B cell (primary cell): Measurements from ENCODE around the gene KCNJ16. TPM values are rescaled to one million over a fixed set of nuclear protein-coding genes. Genes with fewer than 3 reads are reported as not detected.

Experiments
- ATAC-seq: fragments of 200-7000 bp; cut with Tn5 transposase; one replicate; pipeline ENCODE4 v1.10.0; 2021; ENCODE audit warnings: low read depth, mild to moderate bottlenecking, moderate number of reproducible peaks, moderate library complexity
- CTCF ChIA-PET: fragments of 350-600 bp; sonication (Branson Sonifier 250); formaldehyde crosslinking; loops from one replicate; lab custom pipeline; 2021; ENCODE audit warnings: antibody characterized with exemption, inconsistent platforms; lab: Charles Lee
- POLR2A ChIA-PET: fragments of 350-600 bp; sonication (Branson Sonifier 250); formaldehyde crosslinking; loops from one replicate; lab custom pipeline; 2021; ENCODE audit warnings: antibody characterized with exemption; lab: Charles Lee
- DNase-seq: peaks from one replicate; pipeline ENCODE4 v3.0.0; 2013
- H2AFZ ChIP-seq: 2 replicates; pipeline ENCODE4 v1.6.1; 2012; ENCODE audit warnings: mild to moderate bottlenecking, low read depth, low read length; ENCODE audit not compliant: insufficient read depth, poor library complexity, severe bottlenecking
- H3K27ac ChIP-seq, 2 donors: 1 replicate in 1 of 2; 2 replicates in 1 of 2; pipeline ENCODE4 v1.5.1; 2012 to 2013; ENCODE audit warnings: low read length in 2 of 2, mild to moderate bottlenecking in 2 of 2, moderate library complexity in 1 of 2
- H3K27me3 ChIP-seq, 4 experiments: fragments of 200-600 bp in 1 of 4; sonication (generic) in 1 of 4; replicated peaks in 1 of 4; 1 replicate in 2 of 4; 2 replicates in 2 of 4; pipeline versions ENCODE4 v1.6.1 to v1.7.0; 2013 to 2016; ENCODE audit warnings: low read length in 3 of 4, mild to moderate bottlenecking in 2 of 4, mixed read lengths in 1 of 4, moderate library complexity in 1 of 4; ENCODE audit not compliant: insufficient read depth in 4 of 4, control insufficient read depth in 3 of 4; ENCODE audit errors: control extremely low read depth in 1 of 4
- H3K36me3 ChIP-seq, 2 experiments: replicated peaks in 1 of 2; 1 replicate in 1 of 2; 2 replicates in 1 of 2; pipeline versions ENCODE4 v1.6.1 to v1.7.1; 2013; ENCODE audit warnings: low read length in 1 of 2; ENCODE audit not compliant: insufficient read depth in 2 of 2, control insufficient read depth in 1 of 2; ENCODE audit errors: control extremely low read depth in 1 of 2, extremely low read depth in 1 of 2
- H3K4me1 ChIP-seq, 2 donors: fragments of 200-600 bp in 1 of 2; sonication (generic) in 1 of 2; 1 replicate in 1 of 2; 2 replicates in 1 of 2; pipeline versions ENCODE4 v1.5.1 to v1.6.1; 2013 to 2017; ENCODE audit warnings: low read length in 2 of 2; ENCODE audit not compliant: control insufficient read depth in 2 of 2, insufficient read depth in 2 of 2
- H3K4me2 ChIP-seq: replicated peaks from 2 replicates; pipeline ENCODE3; 2012; ENCODE audit warnings: mild to moderate bottlenecking, low read depth, low read length; ENCODE audit not compliant: poor library complexity, severe bottlenecking
- H3K4me3 ChIP-seq, 5 experiments: fragments of 200-600 bp in 1 of 5; sonication (generic) in 1 of 5; 1 replicate in 3 of 5; 2 replicates in 2 of 5; pipeline versions ENCODE4 v1.5.1 to v1.7.0; 2011 to 2016; ENCODE audit warnings: low read length in 4 of 5, mild to moderate bottlenecking in 4 of 5, low read depth in 2 of 5, control low read depth in 1 of 5, moderate library complexity in 1 of 5; ENCODE audit not compliant: insufficient read depth in 1 of 5; ENCODE audit errors: control extremely low read depth in 1 of 5, extremely low read depth in 1 of 5
- H3K79me2 ChIP-seq: fragments of 200-600 bp; sonication (generic); one replicate; pipeline ENCODE4 v1.6.0; 2016; ENCODE audit warnings: low read length; ENCODE audit not compliant: control insufficient read depth, insufficient read depth
- H3K9ac ChIP-seq: fragments of 200-600 bp; sonication (generic); 2 replicates; pipeline ENCODE4 v1.6.1; 2017; ENCODE audit warnings: mild to moderate bottlenecking, low read length, moderate library complexity
- H3K9me3 ChIP-seq, 3 donors: one replicate each; pipeline versions ENCODE4 v1.6.1 to v1.7.1; 2013; ENCODE audit warnings: low read length in 2 of 3; ENCODE audit not compliant: control insufficient read depth in 2 of 3, insufficient read depth in 1 of 3; ENCODE audit errors: control extremely low read depth in 1 of 3
- H4K20me1 ChIP-seq: 2 replicates; pipeline ENCODE4 v1.6.0; 2012; ENCODE audit warnings: mild to moderate bottlenecking, low read length; ENCODE audit not compliant: insufficient read depth, control insufficient read depth, poor library complexity, severe bottlenecking
- H3K27ac Mint-ChIP-seq: one replicate; pipeline ENCODE4 v1.8.0; 2021; ENCODE audit warnings: mixed read lengths
- H3K27me3 Mint-ChIP-seq: one replicate; pipeline ENCODE4 v1.8.0; 2021; ENCODE audit warnings: mixed read lengths
- H3K4me1 Mint-ChIP-seq: one replicate; pipeline ENCODE4 v1.8.0; 2021; ENCODE audit warnings: mixed read lengths
- H3K4me3 Mint-ChIP-seq: one replicate; pipeline ENCODE4 v1.8.0; 2021; ENCODE audit warnings: mixed read lengths
- H3K9me3 Mint-ChIP-seq: one replicate; pipeline ENCODE4 v1.8.0; 2022; ENCODE audit warnings: mixed read lengths; ENCODE audit not compliant: insufficient read depth
- EZH2 ChIP-seq: IDR thresholded peaks from 2 replicates; pipeline ENCODE4 v1.6.1; 2012; ENCODE audit warnings: borderline replicate concordance, low read depth, mild to moderate bottlenecking, moderate library complexity, low read length; ENCODE audit not compliant: insufficient read depth, poor library complexity, severe bottlenecking
- WGBS: methylation state at CpG from one replicate; pipeline ENCODE4 v1.1.5; 2013; ENCODE audit warnings: missing lambda C conversion rate; ENCODE audit not compliant: insufficient coverage; 5-methylcytosine and 5-hydroxymethylcytosine counted together
- intact Hi-C: fragments of 100-400 bp; cut with micrococcal nuclease; formaldehyde crosslinking; loops from one replicate; pipeline ENCODE4 v1.10.0; 2022
- polyA plus RNA-seq: library from polyadenylated mRNA; depleted of rRNA; stranded (reverse); fragments of >200 nt; gene quantifications from 2 replicates; pipeline ENCODE4 v1.2.3, GENCODE V29; 2012
- total RNA-seq, 2 donors: library from RNA; stranded (reverse); fragments of 120-200 nt in 1 of 2; gene quantifications; 1 replicate in 1 of 2; 2 replicates in 1 of 2; pipeline versions ENCODE4 v1.2.3 to v1.2.4, GENCODE V29; 2013 to 2022
- TF ChIP-seq, protein P1 (sequence below): fragments of 200-600 bp; IDR thresholded peaks from one replicate; pipeline ENCODE4 v1.8.0; 2022; ENCODE audit warnings: antibody characterized with exemption, mild to moderate bottlenecking

KCNJ16 gene
- total and polyA plus RNA-seq, 2 donors (not counting 1 experiment from before 2014, with no cell fraction given) = not detected

DNA sequence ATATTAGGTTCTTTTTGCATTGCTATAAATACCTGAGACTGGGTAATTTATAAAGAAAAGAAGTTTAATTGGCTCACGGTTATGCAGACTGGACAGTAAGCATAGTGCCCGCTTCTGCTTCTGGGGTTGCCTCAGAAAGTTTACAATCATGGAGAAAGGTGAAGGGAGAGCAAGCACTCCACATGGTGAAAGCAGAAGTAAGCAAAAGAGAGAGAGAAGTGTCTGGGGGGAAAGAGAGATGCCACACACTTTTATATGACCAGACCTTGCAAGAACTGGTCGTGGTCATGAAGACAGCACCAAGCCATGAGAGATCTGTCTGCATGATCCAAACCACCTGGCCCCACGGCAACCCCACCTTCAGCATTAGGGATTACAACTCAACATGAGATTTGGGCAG, 45.4 kb downstream of the KCNJ16 start:
- H3K79me2 ChIP-seq = no peaks in the 10 kb centered on the region
- H3K36me3 ChIP-seq = no peaks in the 10 kb centered on the region
- no peak overlapping the region for H3K9ac ChIP-seq
- DNase-seq (no peak), ATAC-seq (no peak)
- no peaks in the 10 kb centered on the region for H4K20me1 ChIP-seq
- H3K27me3 ChIP-seq = no peaks in the 10 kb centered on the region
- POLR2A ChIA-PET = no interaction called here
- peaks cover 0 to 7% (median 0%) of the 10 kb centered on the region in 3 donors for H3K9me3 ChIP-seq
- Mint-ChIP-seq H3K4me1 (peaks cover 2% of the 10 kb centered on the region), H3K27me3 (no peaks in the 10 kb centered on the region), H3K9me3 (peaks cover 2% of the 10 kb centered on the region), H3K4me3 (no peak overlapping the region), H3K27ac (no peak overlapping the region)
- CTCF ChIA-PET = no interaction called here
- no peak overlapping the region for H3K4me3 ChIP-seq
- no peak overlapping the region for H2AFZ ChIP-seq
- no peaks in the 10 kb centered on the region for H3K4me1 ChIP-seq
- intact Hi-C loops = no loop called here
- no peak for TF ChIP-seq EZH2
- TF ChIP-seq, protein P1, sequence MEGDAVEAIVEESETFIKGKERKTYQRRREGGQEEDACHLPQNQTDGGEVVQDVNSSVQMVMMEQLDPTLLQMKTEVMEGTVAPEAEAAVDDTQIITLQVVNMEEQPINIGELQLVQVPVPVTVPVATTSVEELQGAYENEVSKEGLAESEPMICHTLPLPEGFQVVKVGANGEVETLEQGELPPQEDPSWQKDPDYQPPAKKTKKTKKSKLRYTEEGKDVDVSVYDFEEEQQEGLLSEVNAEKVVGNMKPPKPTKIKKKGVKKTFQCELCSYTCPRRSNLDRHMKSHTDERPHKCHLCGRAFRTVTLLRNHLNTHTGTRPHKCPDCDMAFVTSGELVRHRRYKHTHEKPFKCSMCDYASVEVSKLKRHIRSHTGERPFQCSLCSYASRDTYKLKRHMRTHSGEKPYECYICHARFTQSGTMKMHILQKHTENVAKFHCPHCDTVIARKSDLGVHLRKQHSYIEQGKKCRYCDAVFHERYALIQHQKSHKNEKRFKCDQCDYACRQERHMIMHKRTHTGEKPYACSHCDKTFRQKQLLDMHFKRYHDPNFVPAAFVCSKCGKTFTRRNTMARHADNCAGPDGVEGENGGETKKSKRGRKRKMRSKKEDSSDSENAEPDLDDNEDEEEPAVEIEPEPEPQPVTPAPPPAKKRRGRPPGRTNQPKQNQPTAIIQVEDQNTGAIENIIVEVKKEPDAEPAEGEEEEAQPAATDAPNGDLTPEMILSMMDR = no peak
- no peak overlapping the region for H3K4me2 ChIP-seq
- H3K27ac ChIP-seq = no peak overlapping the region
- 37% methylated on average over 4 of the region's 4 CpGs for WGBS

- DNase-seq (no peak), ATAC-seq (no peak)
- Histone ChIP-seq H3K36me3 (no peaks in the 10 kb centered on the region), H3K27ac (no peak overlapping the region), H3K4me1 (no peaks in the 10 kb centered on the region), H3K9me3 (peaks cover 0 to 7% (median 0%) of the 10 kb centered on the region in 3 donors), H3K4me2 (no peak overlapping the region), H2AFZ (no peak overlapping the region), H3K4me3 (no peak overlapping the region), H3K79me2 (no peaks in the 10 kb centered on the region), H3K9ac (no peak overlapping the region), H4K20me1 (no peaks in the 10 kb centered on the region), H3K27me3 (no peaks in the 10 kb centered on the region)
- no peaks in the 10 kb centered on the region for H3K27me3 Mint-ChIP-seq
- intact Hi-C loops = no loop called here
- TF ChIP-seq, protein P1 = no peak
- TF ChIP-seq EZH2 = no peak
- ChIA-PET CTCF (no interaction called here), POLR2A (no interaction called here)
- peaks cover 2% of the 10 kb centered on the region for H3K4me1 Mint-ChIP-seq
- no peak overlapping the region for H3K4me3 Mint-ChIP-seq
- H3K27ac Mint-ChIP-seq = no peak overlapping the region
- peaks cover 2% of the 10 kb centered on the region for H3K9me3 Mint-ChIP-seq
- WGBS = 0% methylated on average over 1 of the region's 3 CpGs
These were observed 46.1 kb downstream of the KCNJ16 start for GRCh38 chr17:70121126-70121525.
